Fibroblast of the aortic adventitia (primary cell): ENCODE data around the gene PBX1. TPM values are rescaled to one million over a fixed set of nuclear protein-coding genes. Genes with fewer than 3 reads are reported as not detected.

ENCODE experiments used
- DNase-seq: peaks from one replicate; pipeline ENCODE4 v3.0.0-alpha.2; 2010; ENCODE audit warnings: low read depth
- H3K4me3 ChIP-seq: 2 replicates; pipeline ENCODE4 v1.5.1; 2011; ENCODE audit warnings: low read depth, mild to moderate bottlenecking, control low read depth, low read length, moderate library complexity
- total RNA-seq: library from RNA; depleted of rRNA; stranded (reverse); fragments of >200 nt; gene quantifications from 2 replicates; pipeline ENCODE4 v1.2.3, GENCODE V29; 2012; ENCODE audit warnings: low replicate concordance
- TF ChIP-seq, protein P1 (sequence below): IDR thresholded peaks from 2 replicates; pipeline ENCODE4 v1.5.1; 2011; ENCODE audit warnings: mild to moderate bottlenecking, low read length, control low read depth, inconsistent platforms; ENCODE audit not compliant: insufficient read depth

The PBX1 gene
- total RNA-seq, 1 donor: 95.6 TPM

DNA sequence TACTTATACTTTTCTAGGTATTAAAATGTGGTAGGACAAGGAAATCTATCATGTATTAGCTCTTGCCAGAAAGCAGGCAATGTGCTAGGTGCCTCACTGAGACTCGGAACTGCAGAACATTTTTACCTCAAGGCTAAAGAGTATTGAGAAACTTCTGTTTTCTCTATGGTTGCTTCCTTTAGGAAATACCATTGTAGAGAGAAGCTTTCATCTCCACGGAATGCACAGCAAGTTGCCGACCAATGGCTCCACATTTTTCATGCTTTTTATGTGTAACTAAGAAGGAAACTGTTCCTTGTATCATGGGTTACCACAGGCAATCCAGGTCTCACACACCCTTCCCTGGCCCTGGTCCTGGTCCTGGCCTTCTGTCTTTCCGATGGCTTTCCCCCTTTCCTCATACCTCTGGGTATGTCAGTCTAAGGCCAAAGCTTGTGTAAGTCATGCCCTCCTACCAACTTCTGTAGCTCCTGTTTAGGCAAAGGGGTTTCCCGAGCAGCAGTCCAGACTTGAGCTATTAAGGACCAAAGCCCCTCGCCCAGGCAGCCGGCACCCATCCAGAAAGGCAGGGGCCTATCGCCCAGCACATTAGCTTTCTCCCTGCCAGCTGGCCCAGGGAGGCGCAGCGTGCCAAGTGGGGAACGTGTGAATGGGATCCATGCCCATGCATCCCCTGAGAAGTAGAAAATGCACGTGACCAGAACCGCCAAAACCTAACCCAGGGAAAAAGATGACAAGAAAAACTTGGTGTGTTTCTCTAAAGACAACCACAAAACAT is 225.0 kb downstream of the PBX1 start:
- TF ChIP-seq, protein P1, sequence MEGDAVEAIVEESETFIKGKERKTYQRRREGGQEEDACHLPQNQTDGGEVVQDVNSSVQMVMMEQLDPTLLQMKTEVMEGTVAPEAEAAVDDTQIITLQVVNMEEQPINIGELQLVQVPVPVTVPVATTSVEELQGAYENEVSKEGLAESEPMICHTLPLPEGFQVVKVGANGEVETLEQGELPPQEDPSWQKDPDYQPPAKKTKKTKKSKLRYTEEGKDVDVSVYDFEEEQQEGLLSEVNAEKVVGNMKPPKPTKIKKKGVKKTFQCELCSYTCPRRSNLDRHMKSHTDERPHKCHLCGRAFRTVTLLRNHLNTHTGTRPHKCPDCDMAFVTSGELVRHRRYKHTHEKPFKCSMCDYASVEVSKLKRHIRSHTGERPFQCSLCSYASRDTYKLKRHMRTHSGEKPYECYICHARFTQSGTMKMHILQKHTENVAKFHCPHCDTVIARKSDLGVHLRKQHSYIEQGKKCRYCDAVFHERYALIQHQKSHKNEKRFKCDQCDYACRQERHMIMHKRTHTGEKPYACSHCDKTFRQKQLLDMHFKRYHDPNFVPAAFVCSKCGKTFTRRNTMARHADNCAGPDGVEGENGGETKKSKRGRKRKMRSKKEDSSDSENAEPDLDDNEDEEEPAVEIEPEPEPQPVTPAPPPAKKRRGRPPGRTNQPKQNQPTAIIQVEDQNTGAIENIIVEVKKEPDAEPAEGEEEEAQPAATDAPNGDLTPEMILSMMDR: no peak
- H3K4me3 ChIP-seq: no peak overlapping the region
- DNase-seq: no peak

DNA sequence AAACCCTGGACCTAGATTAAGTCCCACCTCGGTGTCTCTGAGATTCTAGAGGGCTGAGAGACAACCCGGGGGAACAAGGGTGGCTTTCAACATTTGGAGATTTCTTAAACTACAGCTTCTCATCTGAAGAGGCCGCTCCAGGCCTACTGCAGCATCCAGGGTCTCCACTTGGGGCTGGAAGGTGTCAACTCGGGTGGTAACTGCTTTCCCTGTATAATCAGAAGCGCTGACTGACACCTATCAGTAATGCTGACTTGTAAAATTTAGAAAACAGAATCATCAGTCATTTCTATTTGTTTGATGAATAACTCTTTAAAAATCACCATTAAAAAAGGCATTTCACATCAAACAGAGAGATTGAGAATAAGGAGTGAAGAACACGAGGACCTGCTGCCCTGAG is 226.0 kb downstream of the PBX1 start:
- TF ChIP-seq, protein P1: no peak
- no peak overlapping the region for H3K4me3 ChIP-seq
- DNase-seq: no peak

DNA sequence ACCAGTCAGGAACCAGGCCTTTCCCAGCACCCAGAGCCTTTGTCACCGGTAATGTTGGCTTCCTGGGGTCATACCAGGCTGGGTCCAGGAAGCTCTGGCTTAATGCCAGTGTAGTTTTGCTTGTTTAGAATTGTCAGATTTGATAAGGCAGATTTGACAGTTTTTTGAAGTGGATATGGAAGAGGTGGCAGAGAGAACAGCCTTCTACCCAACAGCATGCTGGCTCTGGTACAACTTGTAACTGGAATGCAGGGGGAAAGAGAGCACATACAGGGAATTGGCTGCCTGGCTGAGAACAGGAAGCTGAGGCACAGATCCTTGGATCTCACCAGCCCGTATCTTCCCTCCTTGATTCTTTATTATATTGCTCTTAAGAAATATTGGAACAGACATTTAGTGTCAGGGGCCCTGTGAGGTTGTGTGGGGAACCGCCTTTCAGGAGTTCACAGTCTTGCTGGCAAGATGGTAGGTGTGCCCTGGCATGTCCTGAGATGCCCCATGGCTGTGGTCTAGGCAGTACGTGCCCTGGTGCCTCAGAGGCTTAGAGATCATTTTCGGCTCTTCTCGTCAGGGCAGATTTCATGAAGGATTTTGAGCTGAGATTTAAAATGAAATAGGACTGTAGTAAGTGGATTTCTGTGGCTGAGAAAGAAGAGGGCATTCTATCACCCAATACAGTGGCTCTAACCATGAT is 227.0 kb downstream of the PBX1 start:
- TF ChIP-seq, protein P1: no peak
- DNase-seq: peak; percentile 58
- H3K4me3 ChIP-seq: no peak overlapping the region

DNA sequence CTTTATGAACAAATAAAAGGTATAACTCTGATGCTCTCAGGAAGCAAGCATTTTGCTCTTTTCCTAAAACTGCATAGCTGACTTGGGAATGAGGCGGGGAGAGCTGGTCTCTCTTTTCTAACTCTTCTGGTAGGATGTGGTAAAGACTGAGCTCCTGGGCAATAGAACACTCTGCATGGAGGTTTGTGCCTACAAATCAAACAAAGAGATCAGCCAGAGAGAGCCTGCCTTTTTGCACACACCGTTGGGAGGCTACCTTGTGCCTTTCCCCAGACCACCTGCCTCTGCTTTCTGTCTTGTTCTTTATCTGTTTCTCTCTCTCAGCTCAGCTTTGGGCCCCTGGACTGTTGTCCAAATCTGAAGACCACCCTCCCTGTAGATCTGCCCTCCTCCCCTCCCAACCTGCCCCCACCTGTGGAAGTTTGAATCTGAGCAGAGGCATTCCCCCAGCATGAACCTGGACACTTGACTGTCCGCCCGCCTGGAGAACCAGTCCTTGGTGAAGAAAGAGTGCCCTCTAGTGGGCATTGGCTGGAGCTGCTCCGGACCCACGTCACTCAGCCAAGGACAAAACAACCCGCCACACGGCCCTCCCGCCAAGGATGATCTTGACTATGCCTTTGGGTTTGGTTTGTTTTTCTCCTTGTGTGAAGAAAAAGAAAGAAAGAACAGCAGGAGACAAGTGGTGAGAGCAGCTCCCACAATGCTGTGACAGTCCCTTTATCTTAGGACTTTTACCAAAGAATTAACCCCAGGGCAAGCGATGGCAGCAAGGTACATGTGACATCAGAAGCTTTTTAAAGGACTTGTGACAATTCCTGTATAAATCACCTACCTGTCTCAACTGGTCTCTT is 228.2 kb downstream of the PBX1 start:
- H3K4me3 ChIP-seq: no peak overlapping the region
- TF ChIP-seq, protein P1: peak; percentile 96
- DNase-seq: peak; percentile 85

- TF ChIP-seq, protein P1: no peak
- no peak for DNase-seq
- no peak overlapping the region for H3K4me3 ChIP-seq
These were observed 228.8 kb downstream of the PBX1 start for GRCh38 chr1:164787834-164788231.

- TF ChIP-seq, protein P1: no peak
- no peak overlapping the region for H3K4me3 ChIP-seq
- DNase-seq: no peak
These were observed 231.1 kb downstream of the PBX1 start for GRCh38 chr1:164790081-164790480.
